GM18951 (cell line): Measurements from ENCODE around the gene LPA.

Experiments used
- POLR2A ChIP-seq: IDR thresholded peaks from 4 replicates; pipeline ENCODE4 v1.6.1; 2011; ENCODE audit warnings: mild to moderate bottlenecking; ENCODE audit not compliant: insufficient read length, insufficient read depth; ENCODE audit errors: extremely low read depth
- in situ Hi-C: fragments of 300-500 bp; cut with MboI; formaldehyde crosslinking; loops from one replicate; pipeline ENCODE4 v1.12.0; 2022; ENCODE audit warnings: low sequenced_read_pairs, mixed read lengths, inconsistent platforms; ENCODE audit not compliant: unreplicated experiment

The LPA gene

GRCh38 chr6:160519133-160519532 lies 144.9 kb downstream of the LPA start:
- TF ChIP-seq POLR2A: no peak
- in situ Hi-C loops: no loop called here

- TF ChIP-seq POLR2A: no peak
- in situ Hi-C loops: no loop called here
These were observed 150.2 kb downstream of the LPA start for GRCh38 chr6:160513836-160514235.

- no peak for TF ChIP-seq POLR2A
- in situ Hi-C loops: no loop called here
These were observed 153.0 kb downstream of the LPA start for GRCh38 chr6:160510976-160511617.

GRCh38 chr6:160510199-160510598 lies 153.9 kb downstream of the LPA start:
- TF ChIP-seq POLR2A: no peak
- in situ Hi-C loops: no loop called here

- no peak for TF ChIP-seq POLR2A
- in situ Hi-C loops: no loop called here
These were observed 154.5 kb downstream of the LPA start for GRCh38 chr6:160509610-160510009.

- TF ChIP-seq POLR2A: no peak
- in situ Hi-C loops: no loop called here
These were observed 155.5 kb downstream of the LPA start for GRCh38 chr6:160508599-160508998.

- TF ChIP-seq POLR2A: no peak
- in situ Hi-C loops: no loop called here
These were observed 156.7 kb downstream of the LPA start for GRCh38 chr6:160507420-160507819.

GRCh38 chr6:160505970-160506369 lies 158.1 kb downstream of the LPA start:
- no peak for TF ChIP-seq POLR2A
- in situ Hi-C loops: no loop called here

GRCh38 chr6:160500639-160501038 lies 163.4 kb downstream of the LPA start:
- in situ Hi-C loops: no loop called here
- TF ChIP-seq POLR2A: no peak

GRCh38 chr6:160494576-160494975 lies 169.5 kb downstream of the LPA start:
- in situ Hi-C loops: no loop called here
- TF ChIP-seq POLR2A: no peak

GRCh38 chr6:160489091-160489490 lies 175.0 kb downstream of the LPA start:
- in situ Hi-C loops: no loop called here
- TF ChIP-seq POLR2A: no peak

- TF ChIP-seq POLR2A: no peak
- in situ Hi-C loops: no loop called here
These were observed 177.0 kb downstream of the LPA start for GRCh38 chr6:160487116-160487515.
